Fibroblast of lung (primary cell): ENCODE measurements around the gene RNF11. TPM values are rescaled to one million over a fixed set of nuclear protein-coding genes. Genes with fewer than 3 reads are reported as not detected.

Experiments used
- DNase-seq, 2 donors: peaks; one replicate each; pipeline versions ENCODE4 v3.0.0 to v3.0.0-alpha.2; 2010; ENCODE audit warnings: low read depth in 2 of 2
- H2AFZ ChIP-seq: 2 replicates; pipeline ENCODE4 v1.5.1; 2012; ENCODE audit warnings: low read length, control low read depth, inconsistent platforms
- H3K27ac ChIP-seq: 2 replicates; pipeline ENCODE4 v1.5.1; 2011; ENCODE audit warnings: low read length, control low read depth; ENCODE audit not compliant: insufficient read depth
- H3K27me3 ChIP-seq: 2 replicates; pipeline ENCODE4 v1.5.1; 2011; ENCODE audit warnings: mild to moderate bottlenecking, low read length; ENCODE audit not compliant: control insufficient read depth, insufficient read depth
- H3K36me3 ChIP-seq: 2 replicates; pipeline ENCODE4 v1.5.1; 2011; ENCODE audit warnings: low read length; ENCODE audit not compliant: control insufficient read depth, insufficient read depth
- H3K4me1 ChIP-seq: 2 replicates; pipeline ENCODE4 v1.5.1; 2011; ENCODE audit warnings: low read length; ENCODE audit not compliant: control insufficient read depth, insufficient read depth; ENCODE audit errors: extremely low read depth
- H3K4me2 ChIP-seq: 2 replicates; pipeline ENCODE4 v1.5.1; 2011; ENCODE audit warnings: low read length, control low read depth; ENCODE audit not compliant: insufficient read depth; ENCODE audit errors: extremely low read depth
- H3K4me3 ChIP-seq, 4 experiments: fragments of 200-600 bp in 1 of 4; sonication (generic) in 1 of 4; replicated peaks in 1 of 4; 2 replicates each; pipeline ENCODE4 v1.5.1; 2011 to 2016; ENCODE audit warnings: low read length in 4 of 4, low read depth in 3 of 4, mild to moderate bottlenecking in 3 of 4, control low read depth in 2 of 4, inconsistent platforms in 1 of 4, mixed read lengths in 1 of 4; ENCODE audit not compliant: insufficient read depth in 1 of 4; ENCODE audit errors: control extremely low read depth in 1 of 4
- H3K79me2 ChIP-seq: 2 replicates; pipeline ENCODE4 v1.5.1; 2012; ENCODE audit warnings: mild to moderate bottlenecking, low read length, inconsistent platforms; ENCODE audit not compliant: control insufficient read depth, insufficient read depth
- H3K9ac ChIP-seq: 2 replicates; pipeline ENCODE4 v1.5.1; 2011; ENCODE audit warnings: mild to moderate bottlenecking, low read length, control low read depth; ENCODE audit not compliant: insufficient read depth
- H3K9me3 ChIP-seq: 2 replicates; pipeline ENCODE4 v1.5.1; 2012; ENCODE audit warnings: low read depth, low read length; ENCODE audit not compliant: control insufficient read depth, insufficient read depth
- H4K20me1 ChIP-seq: 2 replicates; pipeline ENCODE4 v1.5.1; 2011; ENCODE audit warnings: low read length; ENCODE audit not compliant: control insufficient read depth, insufficient read depth; ENCODE audit errors: extremely low read depth
- EZH2 ChIP-seq: IDR thresholded peaks from 2 replicates; pipeline ENCODE4 v1.5.1; 2012; ENCODE audit warnings: low read length, control low read depth, mild to moderate bottlenecking; ENCODE audit errors: missing control alignments
- polyA plus RNA-seq, 2 donors: library from polyadenylated mRNA; depleted of rRNA in 1 of 2; stranded (reverse) in 1 of 2; unstranded in 1 of 2; fragments of >200 nt; gene quantifications; 2 replicates each; pipeline ENCODE4 v1.2.1, GENCODE V29; 2011 to 2012; ENCODE audit warnings: missing spikeins in 1 of 2
- total RNA-seq: library from RNA; depleted of rRNA; stranded (reverse); fragments of >200 nt; gene quantifications from 2 replicates; pipeline ENCODE4 v1.2.1, GENCODE V29; 2014
- TF ChIP-seq, protein P1 (sequence below), 2 donors: IDR thresholded peaks in 1 of 2; conservative IDR thresholded peaks in 1 of 2; 1 replicate in 1 of 2; 2 replicates in 1 of 2; pipeline ENCODE4 v1.5.1; 2011 to 2012; ENCODE audit warnings: low read length in 2 of 2, control low read depth in 1 of 2, inconsistent platforms in 1 of 2, low read depth in 1 of 2, mild to moderate bottlenecking in 1 of 2

Gene RNF11
- total and polyA plus RNA-seq, 2 donors (not counting 1 experiment from before 2014, with no cell fraction given), result 116 to 209 TPM

DNA sequence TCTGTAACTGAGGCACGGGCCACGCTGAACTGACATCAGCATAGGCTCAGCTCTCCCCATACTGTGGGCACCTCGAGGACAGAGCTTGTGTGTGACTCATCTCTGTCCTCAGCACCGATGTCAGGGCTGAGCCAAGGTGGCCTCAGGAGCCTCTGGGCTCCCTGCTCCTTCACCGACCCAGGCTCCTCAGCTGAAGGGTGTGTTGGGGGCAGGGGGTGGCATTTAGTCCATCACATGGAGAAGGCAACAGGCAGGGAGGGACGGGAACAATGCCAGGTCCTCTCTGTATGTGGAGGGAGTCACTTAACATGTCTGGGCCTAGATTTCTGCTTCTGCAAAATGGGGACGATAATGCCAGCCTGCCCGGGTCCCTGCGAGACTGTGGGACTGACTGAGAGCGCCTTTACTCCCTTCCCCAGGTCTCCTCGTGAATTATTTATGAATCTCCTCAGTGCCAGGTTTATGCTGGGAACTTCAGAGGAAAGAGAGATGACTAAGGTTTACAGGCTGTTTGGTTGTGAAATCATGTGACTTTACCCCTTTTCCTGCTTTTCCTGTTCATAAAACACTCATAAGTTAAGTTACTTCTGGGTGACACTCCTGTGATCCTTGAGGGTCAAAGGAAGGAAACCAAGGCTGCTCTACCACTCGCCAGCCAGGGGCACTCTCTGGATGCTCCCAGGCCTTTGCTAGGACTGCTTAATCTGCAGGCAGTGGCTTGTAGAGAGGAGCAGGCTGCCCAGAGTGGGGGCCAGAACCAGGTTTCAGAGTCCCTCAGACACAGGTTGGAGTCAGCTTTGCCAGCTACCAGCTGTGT lies 78.1 kb downstream of the RNF11 start:
- peak overlapping the region; percentile 91 for H2AFZ ChIP-seq
- no peaks in the 10 kb centered on the region for H3K79me2 ChIP-seq
- TF ChIP-seq, protein P1, sequence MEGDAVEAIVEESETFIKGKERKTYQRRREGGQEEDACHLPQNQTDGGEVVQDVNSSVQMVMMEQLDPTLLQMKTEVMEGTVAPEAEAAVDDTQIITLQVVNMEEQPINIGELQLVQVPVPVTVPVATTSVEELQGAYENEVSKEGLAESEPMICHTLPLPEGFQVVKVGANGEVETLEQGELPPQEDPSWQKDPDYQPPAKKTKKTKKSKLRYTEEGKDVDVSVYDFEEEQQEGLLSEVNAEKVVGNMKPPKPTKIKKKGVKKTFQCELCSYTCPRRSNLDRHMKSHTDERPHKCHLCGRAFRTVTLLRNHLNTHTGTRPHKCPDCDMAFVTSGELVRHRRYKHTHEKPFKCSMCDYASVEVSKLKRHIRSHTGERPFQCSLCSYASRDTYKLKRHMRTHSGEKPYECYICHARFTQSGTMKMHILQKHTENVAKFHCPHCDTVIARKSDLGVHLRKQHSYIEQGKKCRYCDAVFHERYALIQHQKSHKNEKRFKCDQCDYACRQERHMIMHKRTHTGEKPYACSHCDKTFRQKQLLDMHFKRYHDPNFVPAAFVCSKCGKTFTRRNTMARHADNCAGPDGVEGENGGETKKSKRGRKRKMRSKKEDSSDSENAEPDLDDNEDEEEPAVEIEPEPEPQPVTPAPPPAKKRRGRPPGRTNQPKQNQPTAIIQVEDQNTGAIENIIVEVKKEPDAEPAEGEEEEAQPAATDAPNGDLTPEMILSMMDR (conservative IDR thresholded peaks at IDR 0.05 in 1 of 2, IDR thresholded peaks at IDR 0.05 in 1 of 2; ENCODE audit: low read depth in 1 of 2, low read length in 2 of 2), result no peak
- no peak for TF ChIP-seq EZH2
- H4K20me1 ChIP-seq, result no peaks in the 10 kb centered on the region
- H3K27me3 ChIP-seq, result no peaks in the 10 kb centered on the region
- DNase-seq, result peak; percentile 77 to 84
- peak overlapping the region; percentile 39 for H3K9ac ChIP-seq
- H3K36me3 ChIP-seq, result no peaks in the 10 kb centered on the region
- peak overlapping the region; percentile 54 for H3K4me2 ChIP-seq
- no peak overlapping the region for H3K4me3 ChIP-seq
- peaks cover 10% of the 10 kb centered on the region for H3K4me1 ChIP-seq
- H3K27ac ChIP-seq, result peak overlapping the region; percentile 62
- no peaks in the 10 kb centered on the region for H3K9me3 ChIP-seq

- H3K4me3 ChIP-seq, result no peak overlapping the region
- no peaks in the 10 kb centered on the region for H4K20me1 ChIP-seq
- no peak for DNase-seq
- no peak overlapping the region for H3K4me2 ChIP-seq
- H3K79me2 ChIP-seq, result no peaks in the 10 kb centered on the region
- H3K9ac ChIP-seq, result no peak overlapping the region
- no peak for TF ChIP-seq EZH2
- no peak overlapping the region for H2AFZ ChIP-seq
- H3K27ac ChIP-seq, result peak overlapping the region; percentile 62
- H3K9me3 ChIP-seq, result no peaks in the 10 kb centered on the region
- no peaks in the 10 kb centered on the region for H3K36me3 ChIP-seq
- peaks cover 10% of the 10 kb centered on the region for H3K4me1 ChIP-seq
- H3K27me3 ChIP-seq, result no peaks in the 10 kb centered on the region
Measured at GRCh38 chr1:51314974-51315373, 78.9 kb downstream of the RNF11 start.

GRCh38 chr1:51316113-51316845 lies 80.2 kb downstream of the RNF11 start:
- Histone ChIP-seq H3K4me3 (no peak overlapping the region), H3K27me3 (no peaks in the 10 kb centered on the region), H4K20me1 (no peaks in the 10 kb centered on the region), H2AFZ (no peak overlapping the region), H3K36me3 (no peaks in the 10 kb centered on the region), H3K79me2 (no peaks in the 10 kb centered on the region), H3K4me2 (no peak overlapping the region), H3K27ac (no peak overlapping the region), H3K4me1 (peaks cover 10% of the 10 kb centered on the region), H3K9ac (no peak overlapping the region), H3K9me3 (no peaks in the 10 kb centered on the region)
- no peak for DNase-seq
- no peak for TF ChIP-seq EZH2
